LNCAP (cell line): ENCODE results near the gene KIRREL3.

Experiments used
- TF ChIP-seq, protein P1 (sequence below): fragments of 450-650 bp; IDR thresholded peaks from 2 replicates; pipeline ENCODE4 v1.5.1; 2017; ENCODE audit warnings: mild to moderate bottlenecking

KIRREL3 gene

DNA sequence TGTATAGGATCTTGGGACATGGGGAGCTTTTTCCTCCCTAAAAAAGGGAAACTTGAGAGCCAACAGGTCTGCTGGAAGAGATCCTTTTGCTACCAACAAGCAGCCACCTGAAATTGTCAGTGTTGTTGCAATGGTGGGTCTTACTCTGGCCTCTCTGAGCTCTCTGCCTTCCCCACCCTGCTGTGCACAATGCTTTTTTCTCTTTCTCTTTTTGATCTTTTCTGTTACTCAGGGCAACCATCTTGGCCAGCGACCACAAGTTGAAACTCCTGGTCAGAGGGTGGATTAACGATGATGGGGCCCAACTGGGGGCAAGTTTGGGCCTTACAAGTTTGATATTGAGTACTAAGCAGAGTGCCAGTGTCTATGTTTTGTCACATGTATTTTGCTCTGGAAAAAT, 155.8 kb downstream of the KIRREL3 start:
- TF ChIP-seq, protein P1, sequence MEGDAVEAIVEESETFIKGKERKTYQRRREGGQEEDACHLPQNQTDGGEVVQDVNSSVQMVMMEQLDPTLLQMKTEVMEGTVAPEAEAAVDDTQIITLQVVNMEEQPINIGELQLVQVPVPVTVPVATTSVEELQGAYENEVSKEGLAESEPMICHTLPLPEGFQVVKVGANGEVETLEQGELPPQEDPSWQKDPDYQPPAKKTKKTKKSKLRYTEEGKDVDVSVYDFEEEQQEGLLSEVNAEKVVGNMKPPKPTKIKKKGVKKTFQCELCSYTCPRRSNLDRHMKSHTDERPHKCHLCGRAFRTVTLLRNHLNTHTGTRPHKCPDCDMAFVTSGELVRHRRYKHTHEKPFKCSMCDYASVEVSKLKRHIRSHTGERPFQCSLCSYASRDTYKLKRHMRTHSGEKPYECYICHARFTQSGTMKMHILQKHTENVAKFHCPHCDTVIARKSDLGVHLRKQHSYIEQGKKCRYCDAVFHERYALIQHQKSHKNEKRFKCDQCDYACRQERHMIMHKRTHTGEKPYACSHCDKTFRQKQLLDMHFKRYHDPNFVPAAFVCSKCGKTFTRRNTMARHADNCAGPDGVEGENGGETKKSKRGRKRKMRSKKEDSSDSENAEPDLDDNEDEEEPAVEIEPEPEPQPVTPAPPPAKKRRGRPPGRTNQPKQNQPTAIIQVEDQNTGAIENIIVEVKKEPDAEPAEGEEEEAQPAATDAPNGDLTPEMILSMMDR = no peak

DNA sequence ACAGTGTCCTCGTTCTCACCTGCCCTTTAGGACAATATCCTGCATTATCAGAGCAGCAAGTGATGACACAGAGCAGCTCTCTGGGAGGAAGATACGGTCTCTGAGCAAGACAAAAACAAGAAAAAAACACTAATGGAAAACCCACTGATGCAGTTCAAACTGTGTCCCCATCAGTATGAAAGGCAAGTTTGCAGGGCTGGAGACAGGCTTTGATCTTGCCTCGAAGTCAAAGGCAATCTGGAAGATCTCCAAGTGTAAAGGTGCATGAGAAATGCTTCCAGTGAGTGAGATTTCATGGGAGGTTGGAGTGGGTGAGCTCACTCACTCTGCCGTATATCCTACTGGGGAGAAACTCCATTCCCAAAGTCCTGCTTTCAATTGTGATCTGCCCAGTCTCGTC, 157.5 kb downstream of the KIRREL3 start:
- TF ChIP-seq, protein P1 = no peak

DNA sequence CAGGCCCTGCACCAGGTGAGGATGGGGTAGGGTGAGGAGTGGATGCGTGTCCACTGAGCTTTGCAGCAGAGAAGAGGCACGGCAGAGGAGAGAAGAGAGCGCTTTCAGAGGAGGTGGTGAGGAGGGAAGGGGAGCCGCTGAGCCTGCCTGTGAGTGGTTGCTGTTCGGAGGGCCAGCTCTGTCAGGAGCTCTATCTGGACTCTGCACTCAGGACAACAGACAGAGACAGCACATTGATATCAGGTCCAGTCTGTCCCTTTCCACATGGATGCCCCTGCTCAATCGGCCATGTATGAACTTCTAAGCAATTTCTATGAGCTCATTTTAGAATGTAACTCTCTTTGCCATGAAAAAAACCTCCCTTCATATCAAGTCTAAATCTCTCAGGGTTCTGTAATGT, 158.6 kb downstream of the KIRREL3 start:
- TF ChIP-seq, protein P1 = no peak

DNA sequence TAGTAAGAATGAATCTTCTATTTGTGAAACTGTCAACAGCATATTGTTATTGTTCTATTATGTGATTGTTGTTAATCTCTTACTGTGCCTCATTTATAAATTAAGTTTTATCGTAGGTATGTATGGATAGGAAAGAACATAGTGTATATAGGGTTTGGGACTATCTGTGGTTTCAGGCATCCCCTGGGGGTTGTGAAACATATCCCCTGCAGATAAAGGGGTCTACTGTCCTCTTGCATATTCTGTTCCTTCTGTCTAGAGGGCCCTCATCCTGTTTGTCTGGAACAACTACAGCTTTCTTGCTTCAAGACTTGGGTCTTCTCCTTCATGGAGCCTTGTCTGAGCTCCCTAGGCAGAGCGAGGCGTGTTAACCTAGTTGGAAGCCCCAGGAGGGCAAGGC, 159.6 kb downstream of the KIRREL3 start:
- TF ChIP-seq, protein P1 = no peak

DNA sequence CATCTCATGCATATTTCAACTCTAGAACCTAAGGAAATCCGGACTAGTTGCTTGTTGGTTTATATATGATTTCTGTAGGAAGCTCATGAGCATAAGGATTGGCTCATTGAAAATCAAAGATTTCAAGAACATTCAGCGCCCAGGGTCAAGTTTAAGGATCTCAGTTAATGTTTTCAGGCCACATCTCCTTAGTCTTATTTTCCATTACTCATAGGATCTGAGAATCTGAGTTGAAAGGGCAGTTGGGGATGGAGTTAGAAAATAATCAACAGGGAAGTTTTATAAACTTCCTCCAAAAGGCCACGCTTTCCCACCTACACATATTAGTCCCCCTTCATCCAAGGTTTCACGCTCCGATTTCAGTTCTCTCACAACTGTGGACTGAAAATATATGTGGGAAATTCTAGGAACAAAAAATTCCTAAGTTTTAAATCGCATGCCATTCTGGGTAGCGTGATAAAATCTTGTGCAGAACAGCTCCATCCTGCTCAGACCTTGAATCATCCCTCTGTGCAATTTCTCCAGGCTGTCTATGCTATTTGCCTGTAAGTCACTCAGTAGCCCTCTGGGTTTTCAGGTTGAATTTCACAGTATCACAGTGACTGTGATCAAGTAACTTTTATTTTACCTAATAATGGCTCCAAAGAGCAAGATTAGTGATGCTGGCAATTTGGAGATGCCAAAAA, 160.2 kb downstream of the KIRREL3 start:
- TF ChIP-seq, protein P1 = no peak

DNA sequence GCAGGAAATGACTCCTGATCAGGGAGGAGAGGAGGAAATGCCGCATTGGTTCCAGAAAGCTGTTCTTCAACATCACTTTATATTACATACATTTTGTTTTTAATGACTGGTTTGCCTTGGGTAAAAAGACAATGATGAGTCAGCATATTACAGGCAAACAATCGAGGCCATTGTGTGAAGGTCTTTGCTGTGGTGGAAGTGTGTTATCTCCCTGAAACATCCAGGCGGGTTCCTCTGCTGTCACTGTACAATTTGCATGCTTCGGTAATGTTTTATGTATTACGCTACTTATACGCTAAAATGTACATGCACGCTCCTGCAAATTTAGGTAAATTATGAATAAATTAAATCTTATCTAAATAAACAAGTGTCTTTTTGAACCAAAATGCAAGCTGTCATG, 161.1 kb downstream of the KIRREL3 start:
- TF ChIP-seq, protein P1 = no peak

DNA sequence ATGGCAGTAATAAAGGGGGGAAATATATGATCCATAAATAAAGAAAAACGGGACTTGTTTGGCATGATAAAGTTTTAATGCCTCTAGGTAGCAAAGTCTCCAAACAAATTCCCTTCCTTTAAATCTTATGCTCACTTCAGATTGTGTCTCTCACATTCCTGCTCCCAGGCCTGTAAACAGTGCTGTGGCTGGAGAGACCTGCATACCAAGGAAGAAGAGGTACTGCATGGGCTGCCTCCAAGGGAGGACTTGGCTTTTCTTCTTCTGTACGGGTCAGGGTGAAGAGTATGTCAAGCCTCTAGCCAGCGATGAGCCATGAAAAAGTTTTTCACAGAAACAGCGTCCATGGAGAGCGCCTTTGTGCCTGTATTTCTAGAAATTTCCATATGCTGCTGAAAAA, 161.8 kb downstream of the KIRREL3 start:
- TF ChIP-seq, protein P1 = no peak

DNA sequence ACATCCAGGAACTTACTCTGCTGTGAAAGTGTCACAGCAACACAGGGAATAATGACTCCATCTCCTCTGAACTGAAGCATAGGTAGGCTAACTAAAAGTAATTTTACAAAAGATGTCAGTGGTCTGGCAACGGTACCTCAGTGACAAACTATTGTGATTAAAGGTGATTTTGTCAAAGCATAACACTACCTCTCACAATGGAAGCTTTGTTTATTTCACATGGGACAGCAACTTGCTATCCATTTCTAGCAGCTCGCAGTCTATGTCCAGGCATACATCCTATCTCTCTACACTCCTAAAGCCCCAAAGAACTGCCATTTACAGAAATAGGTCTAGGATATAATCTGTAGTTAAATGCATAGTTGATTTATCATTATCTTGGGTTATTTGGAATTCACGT, 163.0 kb downstream of the KIRREL3 start:
- TF ChIP-seq, protein P1 = no peak
